ENCODE measurements around the gene MTRR. TPM values are rescaled to one million over a fixed set of nuclear protein-coding genes. Genes with fewer than 3 reads are reported as not detected.

MTRR gene
- total RNA-seq, 2 experiments from 2014 or later = 51.9 to 72.6 TPM

- POLR2A ChIA-PET = no interaction called here
- intact Hi-C loops (cut with micrococcal nuclease; ENCODE audit: unreplicated experiment) = no loop called here
- TF ChIP-seq EZH2phosphoT487 (IDR thresholded peaks at IDR 0.05; ENCODE audit: borderline replicate concordance, low read depth, low read length) (no peak), CTCF (conservative IDR thresholded peaks at IDR 0.05; ENCODE audit: low read length) (no peak)
Observed at GRCh38 chr5:7845557-7845956, 23.4 kb upstream of the MTRR start.

GRCh38 chr5:7846327-7846726 lies 22.6 kb upstream of the MTRR start:
- intact Hi-C loops (cut with micrococcal nuclease; ENCODE audit: unreplicated experiment) = no loop called here
- no peak overlapping the region for H3K4me3 ChIP-seq (ENCODE audit: low read depth, low read length, poor library complexity, severe bottlenecking)
- H3K27ac ChIP-seq (ENCODE audit: low read depth, low read length, poor library complexity, severe bottlenecking) = no peak overlapping the region
- no peak overlapping the region for H3K4me2 ChIP-seq (ENCODE audit: low read length)
- no peak for DNase-seq (ENCODE audit: low spot score)
- H3K9me2 ChIP-seq (ENCODE audit: insufficient read depth, low read length) = no peaks in the 10 kb centered on the region
- no peaks in the 10 kb centered on the region for H3K36me3 ChIP-seq (ENCODE audit: insufficient read depth, low read length)
- CTCF ChIA-PET (ENCODE audit: unreplicated experiment) = no interaction called here
- BruUV-seq (replicated peaks) = no TSS peak
- H2AFZ ChIP-seq (ENCODE audit: low read length) = no peak overlapping the region
- H3K9me3 ChIP-seq (ENCODE audit: low read length) = no peaks in the 10 kb centered on the region
- H3K79me2 ChIP-seq (ENCODE audit: insufficient read depth, low read depth, low read length) = no peaks in the 10 kb centered on the region
- POLR2A ChIA-PET = no interaction called here
- TF ChIP-seq CTCF (conservative IDR thresholded peaks at IDR 0.05; ENCODE audit: low read length) (no peak), EZH2phosphoT487 (IDR thresholded peaks at IDR 0.05; ENCODE audit: borderline replicate concordance, low read depth, low read length) (no peak)
- no peaks in the 10 kb centered on the region for H3K4me1 ChIP-seq (ENCODE audit: insufficient read depth, low read length, poor library complexity, severe bottlenecking)
- H4K20me1 ChIP-seq (ENCODE audit: insufficient read depth, low read length) = no peaks in the 10 kb centered on the region

More at GRCh38 chr5:7845557-7845956, 23.4 kb upstream of the MTRR start:
- no peaks in the 10 kb centered on the region for H3K9me2 ChIP-seq (ENCODE audit: insufficient read depth, low read length)
- no peaks in the 10 kb centered on the region for H3K4me1 ChIP-seq (ENCODE audit: insufficient read depth, low read length, poor library complexity, severe bottlenecking)
- H2AFZ ChIP-seq (ENCODE audit: low read length) = no peak overlapping the region
- H3K4me3 ChIP-seq (ENCODE audit: low read depth, low read length, poor library complexity, severe bottlenecking) = no peak overlapping the region
- no peaks in the 10 kb centered on the region for H4K20me1 ChIP-seq (ENCODE audit: insufficient read depth, low read length)
- no peaks in the 10 kb centered on the region for H3K79me2 ChIP-seq (ENCODE audit: insufficient read depth, low read depth, low read length)
- no peaks in the 10 kb centered on the region for H3K9me3 ChIP-seq (ENCODE audit: low read length)
- no peak overlapping the region for H3K27ac ChIP-seq (ENCODE audit: low read depth, low read length, poor library complexity, severe bottlenecking)
- no peak overlapping the region for H3K4me2 ChIP-seq (ENCODE audit: low read length)
- DNase-seq (ENCODE audit: low spot score) = no peak
- BruUV-seq (replicated peaks) = no TSS peak
- H3K36me3 ChIP-seq (ENCODE audit: insufficient read depth, low read length) = no peaks in the 10 kb centered on the region
- CTCF ChIA-PET (ENCODE audit: unreplicated experiment) = no interaction called here

- Histone ChIP-seq H2AFZ (ENCODE audit: low read length) (no peak overlapping the region), H3K4me1 (ENCODE audit: insufficient read depth, low read length, poor library complexity, severe bottlenecking) (no peaks in the 10 kb centered on the region), H4K20me1 (ENCODE audit: insufficient read depth, low read length) (no peaks in the 10 kb centered on the region), H3K9me2 (ENCODE audit: insufficient read depth, low read length) (no peaks in the 10 kb centered on the region), H3K27ac (ENCODE audit: low read depth, low read length, poor library complexity, severe bottlenecking) (no peak overlapping the region), H3K4me2 (ENCODE audit: low read length) (no peak overlapping the region), H3K4me3 (ENCODE audit: low read depth, low read length, poor library complexity, severe bottlenecking) (no peak overlapping the region), H3K9me3 (ENCODE audit: low read length) (no peaks in the 10 kb centered on the region), H3K36me3 (ENCODE audit: insufficient read depth, low read length) (no peaks in the 10 kb centered on the region), H3K79me2 (ENCODE audit: insufficient read depth, low read depth, low read length) (no peaks in the 10 kb centered on the region)
- ChIA-PET CTCF (ENCODE audit: unreplicated experiment) (no interaction called here), POLR2A (interaction anchor here (1.8 kb wide), 1 partner anchor 14 kb away, joined by 5 read pairs; no protein-coding TSS in a partner anchor)
- no TSS peak for BruUV-seq (replicated peaks)
- no peak for DNase-seq (ENCODE audit: low spot score)
- no peak for TF ChIP-seq EZH2phosphoT487 (IDR thresholded peaks at IDR 0.05; ENCODE audit: borderline replicate concordance, low read depth, low read length)
- TF ChIP-seq CTCF (conservative IDR thresholded peaks at IDR 0.05; ENCODE audit: low read length) = no peak
- intact Hi-C loops (cut with micrococcal nuclease; ENCODE audit: unreplicated experiment) = no loop called here
Observed at GRCh38 chr5:7848296-7848695, 20.7 kb upstream of the MTRR start.
